Prostate gland (tissue), 2 donors: ENCODE data around the gene TOE1. TPM values are rescaled to one million over a fixed set of nuclear protein-coding genes. Genes with fewer than 3 reads are reported as not detected.
"Not testable (repeated sequence)": the region's sequence is repeated elsewhere in the genome, so short reads cannot be mapped to it uniquely, and the experiment has no call there.

Experiments used
- DNase-seq: peaks from one replicate; pipeline ENCODE4 v3.0.0-alpha.2; 2019; ENCODE audit warnings: low spot score
- H3K27ac ChIP-seq, 2 donors: fragments of 200-600 bp; sonication (generic); 2 replicates each; pipeline ENCODE4 v1.5.1; 2017 to 2019
- H3K27me3 ChIP-seq: fragments of 200-600 bp; sonication (generic); replicated peaks from 2 replicates; pipeline ENCODE4 v1.5.1; 2019; ENCODE audit not compliant: insufficient read depth
- H3K36me3 ChIP-seq, 2 donors: fragments of 200-600 bp; sonication (generic); 1 replicate in 1 of 2; 2 replicates in 1 of 2; pipeline versions ENCODE4 v1.5.1 to v1.8.1; 2017 to 2019
- H3K4me1 ChIP-seq: fragments of 200-600 bp; sonication (generic); replicated peaks from 2 replicates; pipeline ENCODE4 v1.5.1; 2019
- H3K4me3 ChIP-seq, 2 donors: fragments of 200-600 bp; sonication (generic); 2 replicates each; pipeline ENCODE4 v1.5.1; 2017 to 2019
- H3K9me3 ChIP-seq: fragments of 200-600 bp; sonication (generic); 2 replicates; pipeline ENCODE4 v1.5.1; 2017
- POLR2A ChIP-seq: fragments of 450-650 bp; IDR thresholded peaks from one replicate; pipeline ENCODE4 v1.6.1; 2016; ENCODE audit warnings: antibody characterized with exemption, mild to moderate bottlenecking
- POLR2AphosphoS5 ChIP-seq: sonication (generic); formaldehyde crosslinking; IDR thresholded peaks from one replicate; pipeline ENCODE4 v1.6.1; 2017; ENCODE audit warnings: antibody characterized with exemption
- WGBS: methylation state at CpG from one replicate; pipeline ENCODE4 v1.1.5; 2018; 5-methylcytosine and 5-hydroxymethylcytosine counted together
- intact Hi-C: fragments of 100-400 bp; cut with DNase I; formaldehyde crosslinking; loops from one replicate; pipeline ENCODE4 v1.14.2; 2022
- total RNA-seq, 2 donors: library from RNA; depleted of rRNA; stranded (reverse); fragments of >200 nt; gene quantifications; one replicate each; pipeline ENCODE4 v1.1.0, GENCODE V29; 2016
- TF ChIP-seq, protein P1 (sequence below), 4 experiments: fragments of 200-600 bp in 2 of 4; fragments of 450-650 bp in 2 of 4; sonication (generic) in 2 of 4; IDR thresholded peaks; 1 replicate in 3 of 4; 2 replicates in 1 of 4; pipeline ENCODE4 v1.5.1; 2016 to 2019; ENCODE audit warnings: antibody characterized with exemption in 4 of 4, mild to moderate bottlenecking in 2 of 4, moderate library complexity in 2 of 4

Gene TOE1
- total RNA-seq, 2 donors from 2014 or later, result 14.8 to 15.7 TPM

DNA sequence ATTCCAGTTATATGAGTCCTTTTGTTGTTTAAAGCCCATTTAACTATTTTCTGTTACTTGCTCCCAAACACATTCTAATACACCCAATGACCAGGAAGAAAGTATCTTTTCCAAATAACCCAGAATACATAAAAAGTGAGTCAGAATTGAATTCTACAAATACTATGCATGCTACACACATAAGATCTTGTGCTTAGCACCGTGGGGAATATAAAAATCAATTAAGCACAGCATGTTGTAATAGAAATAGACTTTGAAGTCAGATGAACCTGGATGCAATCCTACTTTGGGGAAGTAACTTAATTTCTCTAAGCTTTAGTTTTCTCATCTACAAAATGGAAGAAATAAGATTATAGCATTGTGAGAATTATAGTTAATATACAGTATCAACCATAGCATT is 40.8 kb downstream of the TOE1 start:
- Histone ChIP-seq H3K27me3 (no peaks in the 10 kb centered on the region), H3K36me3 (no peaks in the 10 kb centered on the region), H3K4me3 (no peak overlapping the region), H3K4me1 (peaks cover 13% of the 10 kb centered on the region), H3K27ac (no peak overlapping the region), H3K9me3 (no peaks in the 10 kb centered on the region)
- intact Hi-C loops, result no loop called here
- no peak for DNase-seq
- TF ChIP-seq, protein P1, sequence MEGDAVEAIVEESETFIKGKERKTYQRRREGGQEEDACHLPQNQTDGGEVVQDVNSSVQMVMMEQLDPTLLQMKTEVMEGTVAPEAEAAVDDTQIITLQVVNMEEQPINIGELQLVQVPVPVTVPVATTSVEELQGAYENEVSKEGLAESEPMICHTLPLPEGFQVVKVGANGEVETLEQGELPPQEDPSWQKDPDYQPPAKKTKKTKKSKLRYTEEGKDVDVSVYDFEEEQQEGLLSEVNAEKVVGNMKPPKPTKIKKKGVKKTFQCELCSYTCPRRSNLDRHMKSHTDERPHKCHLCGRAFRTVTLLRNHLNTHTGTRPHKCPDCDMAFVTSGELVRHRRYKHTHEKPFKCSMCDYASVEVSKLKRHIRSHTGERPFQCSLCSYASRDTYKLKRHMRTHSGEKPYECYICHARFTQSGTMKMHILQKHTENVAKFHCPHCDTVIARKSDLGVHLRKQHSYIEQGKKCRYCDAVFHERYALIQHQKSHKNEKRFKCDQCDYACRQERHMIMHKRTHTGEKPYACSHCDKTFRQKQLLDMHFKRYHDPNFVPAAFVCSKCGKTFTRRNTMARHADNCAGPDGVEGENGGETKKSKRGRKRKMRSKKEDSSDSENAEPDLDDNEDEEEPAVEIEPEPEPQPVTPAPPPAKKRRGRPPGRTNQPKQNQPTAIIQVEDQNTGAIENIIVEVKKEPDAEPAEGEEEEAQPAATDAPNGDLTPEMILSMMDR (IDR thresholded peaks at IDR 0.05), result no peak
- TF ChIP-seq POLR2AphosphoS5 (no peak), POLR2A (no peak)
- 91% methylated on average over 1 of the region's 1 CpG for WGBS

DNA sequence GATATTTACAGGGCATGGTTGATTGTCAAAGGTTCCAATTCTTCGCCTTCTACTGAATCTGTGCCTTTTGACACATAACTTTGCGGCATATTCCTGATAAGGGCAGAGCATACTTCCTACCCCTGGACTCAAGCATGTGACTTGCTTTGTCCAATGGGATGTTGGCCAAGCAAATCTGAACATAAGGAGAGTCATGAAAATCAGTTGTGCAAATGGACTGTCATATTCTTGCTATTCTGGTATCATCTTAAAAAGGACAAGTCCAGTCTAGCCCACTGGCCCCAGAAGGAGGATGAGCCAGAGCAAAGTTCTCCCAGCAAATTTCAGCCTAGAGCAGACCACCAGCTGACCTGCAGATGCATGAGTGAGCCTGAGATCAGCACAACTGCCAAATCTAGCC is 41.3 kb downstream of the TOE1 start:
- Histone ChIP-seq H3K27ac (no peak overlapping the region), H3K9me3 (no peaks in the 10 kb centered on the region), H3K27me3 (no peaks in the 10 kb centered on the region), H3K4me1 (peaks cover 13% of the 10 kb centered on the region), H3K36me3 (no peaks in the 10 kb centered on the region), H3K4me3 (no peak overlapping the region)
- intact Hi-C loops, result no loop called here
- WGBS, result 94% methylated on average over 2 of the region's 2 CpGs
- no peak for DNase-seq
- TF ChIP-seq POLR2AphosphoS5, result no peak
- no peak for TF ChIP-seq POLR2A
- TF ChIP-seq, protein P1 (IDR thresholded peaks at IDR 0.05), result no peak

DNA sequence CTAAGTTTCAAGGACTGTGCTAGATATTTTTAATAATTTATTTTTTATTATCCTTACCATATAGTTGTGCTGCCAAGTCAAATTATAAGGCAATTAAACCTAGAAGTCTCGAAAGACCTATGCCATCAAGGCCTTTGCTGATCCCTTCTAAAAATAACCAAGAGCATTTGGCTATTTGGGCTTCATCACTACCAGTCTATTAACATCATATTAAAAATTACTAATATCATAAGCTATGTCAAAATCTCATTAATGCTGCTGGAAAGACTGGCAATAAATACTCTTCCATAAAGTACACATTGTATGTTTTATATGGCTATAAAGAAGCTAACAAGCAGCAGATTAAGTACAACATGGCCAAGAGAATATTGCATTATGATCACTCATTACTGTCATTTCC is 43.2 kb downstream of the TOE1 start:
- peaks cover 13% of the 10 kb centered on the region for H3K4me1 ChIP-seq
- no peak overlapping the region for H3K27ac ChIP-seq
- no peaks in the 10 kb centered on the region for H3K9me3 ChIP-seq
- H3K36me3 ChIP-seq, result no peaks in the 10 kb centered on the region
- DNase-seq, result no peak
- H3K4me3 ChIP-seq, result no peak overlapping the region
- no peak for TF ChIP-seq POLR2AphosphoS5
- no peak for TF ChIP-seq POLR2A
- TF ChIP-seq, protein P1 (IDR thresholded peaks at IDR 0.05), result no peak
- intact Hi-C loops, result no loop called here
- 32% methylated on average over 1 of the region's 1 CpG for WGBS
- H3K27me3 ChIP-seq, result no peaks in the 10 kb centered on the region

DNA sequence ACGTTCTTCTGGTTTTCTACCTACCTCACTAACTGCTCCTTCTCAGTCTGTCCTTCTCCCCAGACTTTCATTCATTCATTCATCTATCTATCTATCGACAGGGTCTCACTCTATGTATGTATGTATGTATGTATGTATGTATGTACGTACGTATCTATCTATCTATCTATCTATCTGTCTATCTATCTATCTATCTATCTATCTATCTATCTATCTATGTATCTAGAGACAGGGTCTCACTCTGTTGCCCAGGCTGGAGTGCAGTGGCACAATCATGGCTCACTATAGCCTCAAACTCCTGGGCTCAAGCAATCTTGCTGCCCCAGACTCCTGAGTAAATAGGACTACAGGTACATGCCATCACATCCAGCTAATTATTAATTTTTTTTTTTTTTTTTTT is 44.2 kb downstream of the TOE1 start:
- H3K27ac ChIP-seq, intact Hi-C loops, H3K9me3 ChIP-seq, H3K4me3 ChIP-seq, DNase-seq, H3K36me3 ChIP-seq, H3K27me3 ChIP-seq: not testable (repeated sequence)
- H3K4me1 ChIP-seq, result peaks cover 13% of the 10 kb centered on the region
- WGBS, result 91% methylated on average over 4 of the region's 4 CpGs

- Histone ChIP-seq H3K4me1 (peaks cover 13% of the 10 kb centered on the region), H3K27ac (no peak overlapping the region), H3K36me3 (no peaks in the 10 kb centered on the region), H3K27me3 (no peaks in the 10 kb centered on the region), H3K4me3 (no peak overlapping the region), H3K9me3 (no peaks in the 10 kb centered on the region)
- intact Hi-C loops, result no loop called here
- no peak for DNase-seq
- no peak for TF ChIP-seq POLR2A
- TF ChIP-seq POLR2AphosphoS5, result no peak
- WGBS, result 83% methylated on average over 3 of the region's 3 CpGs
These were observed 45.3 kb downstream of the TOE1 start for GRCh38 chr1:45385302-45385701.

DNA sequence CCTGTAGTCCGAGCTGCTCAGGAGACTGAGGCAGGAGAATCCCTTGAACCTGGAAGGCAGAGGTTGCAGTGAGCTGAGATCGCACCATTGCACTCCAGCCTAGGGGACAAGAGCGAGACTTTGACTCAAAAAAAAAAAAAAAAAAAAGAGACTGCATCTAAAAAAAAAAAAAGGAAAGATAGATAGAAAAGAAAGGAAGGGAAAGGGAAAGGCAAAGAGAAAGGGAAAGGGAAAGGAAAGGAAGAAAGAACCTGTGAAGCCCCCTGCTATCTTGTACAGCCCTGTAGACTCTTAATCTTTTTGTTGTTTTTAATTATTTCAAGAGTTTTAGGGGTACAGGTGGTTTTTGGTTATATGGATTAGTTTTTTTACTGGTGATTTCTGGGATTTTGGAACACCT is 46.2 kb downstream of the TOE1 start:
- Histone ChIP-seq H3K27ac (no peak overlapping the region), H3K27me3 (no peaks in the 10 kb centered on the region), H3K9me3 (no peaks in the 10 kb centered on the region), H3K4me3 (no peak overlapping the region), H3K36me3 (no peaks in the 10 kb centered on the region), H3K4me1 (peaks cover 13% of the 10 kb centered on the region)
- 91% methylated on average over 3 of the region's 3 CpGs for WGBS
- DNase-seq, result no peak
- TF ChIP-seq, protein P1 (IDR thresholded peaks at IDR 0.05), result no peak
- intact Hi-C loops, result no loop called here

Other genes starting within 250 kb of the TOE1 start
- 10 to 100 TPM in 1 of 2 donors, 1 to 10 TPM in 1; 7.2 to 18.6 TPM for gene ZSWIM5, start 133.6 kb upstream of the TOE1 start, total RNA-seq
- 1 to 10 TPM in 1 of 2 donors, under 1 TPM in 1; 0.41 to 1.5 TPM for gene HPDL, start 13.3 kb upstream of the TOE1 start, total RNA-seq
- gene MUTYH, start 270 bp downstream of the TOE1 start, total RNA-seq, result 10 to 100 TPM; 20.1 to 27.4 TPM
- gene TESK2, start 151.0 kb downstream of the TOE1 start, total RNA-seq, result 10 to 100 TPM; 21.4 to 26.4 TPM
- 1 to 10 TPM; 1.6 to 1.7 TPM for gene CCDC163, start 159.9 kb downstream of the TOE1 start, total RNA-seq
- 1 to 10 TPM; 5.2 to 6.7 TPM for gene MMACHC, start 160.1 kb downstream of the TOE1 start, total RNA-seq
- 100 to 1,000 TPM; 210 to 335 TPM for gene PRDX1, start 181.7 kb downstream of the TOE1 start, total RNA-seq
- gene AKR1A1, start 210.7 kb downstream of the TOE1 start, total RNA-seq, result 100 to 1,000 TPM in 1 of 2 donors, 10 to 100 TPM in 1; 49.7 to 132 TPM
- gene NASP, start 243.9 kb downstream of the TOE1 start, total RNA-seq, result 100 to 1,000 TPM in 1 of 2 donors, 10 to 100 TPM in 1; 66.5 to 115 TPM